Raji (cell line): ENCODE results near the gene TTBK1.

Experiments
- POLR2A ChIP-seq: IDR thresholded peaks from 2 replicates; pipeline ENCODE4 v1.6.1; 2011; ENCODE audit warnings: low read depth, low read length, control low read depth; ENCODE audit not compliant: insufficient read depth

TTBK1 gene

DNA sequence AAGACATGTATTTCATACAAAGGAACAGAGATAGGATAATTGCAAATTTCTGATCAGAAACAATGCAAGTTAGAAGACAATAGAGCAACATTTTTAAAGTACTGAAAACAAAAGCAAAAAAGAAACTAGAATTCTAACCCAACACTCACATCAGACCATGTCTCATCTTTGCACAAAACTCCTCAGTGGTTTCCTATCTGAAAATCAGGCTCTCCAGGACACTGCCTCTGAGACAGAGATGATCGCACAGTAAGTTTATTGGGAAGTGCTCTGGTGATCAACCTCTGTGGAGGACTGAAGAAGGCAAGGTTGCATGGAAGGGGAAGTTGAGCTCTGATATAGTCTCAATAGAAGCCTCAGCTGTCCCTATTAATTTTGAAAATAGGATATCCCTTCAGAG lies 2.3 kb upstream of the TTBK1 start:
- no peak for TF ChIP-seq POLR2A

DNA sequence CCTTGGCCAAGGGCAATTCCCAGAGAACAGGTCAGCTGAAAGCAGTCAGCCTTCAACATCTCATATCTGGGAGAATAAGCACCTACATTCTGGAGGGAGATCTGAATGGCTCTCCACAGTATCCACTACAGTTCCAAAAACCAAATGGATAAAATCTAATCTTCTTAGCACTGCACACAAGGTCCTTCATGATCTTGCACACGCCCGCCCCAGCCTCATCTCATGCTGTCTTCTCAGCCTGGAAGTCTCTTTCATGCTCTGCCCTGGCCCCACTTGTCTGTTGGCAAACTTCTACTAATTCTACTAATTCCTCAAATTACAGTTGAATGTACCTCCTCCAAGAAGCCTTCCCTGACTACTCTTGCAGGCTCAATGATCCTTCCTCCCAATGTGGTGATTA lies 1.8 kb upstream of the TTBK1 start:
- no peak for TF ChIP-seq POLR2A

DNA sequence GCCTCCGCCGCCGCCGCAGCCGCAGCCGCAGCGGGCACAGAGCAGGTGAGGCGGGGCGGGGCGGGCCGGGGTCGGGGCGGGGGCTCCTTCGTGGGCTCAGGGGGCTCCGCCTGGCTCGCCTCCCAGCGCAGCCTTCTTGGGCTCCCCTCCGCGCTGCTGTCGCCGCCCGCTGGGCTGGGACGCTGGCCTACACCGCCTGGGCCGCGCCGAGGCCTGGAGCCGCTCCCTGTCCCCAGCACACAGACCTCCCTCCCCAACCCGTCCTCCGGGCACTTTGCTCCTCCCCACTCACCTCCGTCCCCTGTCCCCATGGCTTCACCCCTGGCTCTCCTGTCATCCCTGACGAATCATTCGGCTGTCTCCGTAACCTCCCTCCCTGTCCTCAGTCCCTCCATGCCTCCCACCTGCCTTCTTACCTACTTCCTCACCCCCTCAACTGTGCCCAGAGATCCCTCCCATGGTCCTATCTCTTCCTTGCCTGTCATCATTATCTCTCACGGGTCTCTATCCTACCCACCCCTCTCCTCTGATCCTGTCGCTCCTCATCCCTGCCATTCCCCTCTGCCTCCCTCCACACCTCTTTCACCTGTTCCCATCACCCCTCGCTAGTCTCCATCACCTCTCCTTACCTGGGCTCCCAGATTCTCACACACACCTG lies 512 bp downstream of the TTBK1 start:
- no peak for TF ChIP-seq POLR2A

DNA sequence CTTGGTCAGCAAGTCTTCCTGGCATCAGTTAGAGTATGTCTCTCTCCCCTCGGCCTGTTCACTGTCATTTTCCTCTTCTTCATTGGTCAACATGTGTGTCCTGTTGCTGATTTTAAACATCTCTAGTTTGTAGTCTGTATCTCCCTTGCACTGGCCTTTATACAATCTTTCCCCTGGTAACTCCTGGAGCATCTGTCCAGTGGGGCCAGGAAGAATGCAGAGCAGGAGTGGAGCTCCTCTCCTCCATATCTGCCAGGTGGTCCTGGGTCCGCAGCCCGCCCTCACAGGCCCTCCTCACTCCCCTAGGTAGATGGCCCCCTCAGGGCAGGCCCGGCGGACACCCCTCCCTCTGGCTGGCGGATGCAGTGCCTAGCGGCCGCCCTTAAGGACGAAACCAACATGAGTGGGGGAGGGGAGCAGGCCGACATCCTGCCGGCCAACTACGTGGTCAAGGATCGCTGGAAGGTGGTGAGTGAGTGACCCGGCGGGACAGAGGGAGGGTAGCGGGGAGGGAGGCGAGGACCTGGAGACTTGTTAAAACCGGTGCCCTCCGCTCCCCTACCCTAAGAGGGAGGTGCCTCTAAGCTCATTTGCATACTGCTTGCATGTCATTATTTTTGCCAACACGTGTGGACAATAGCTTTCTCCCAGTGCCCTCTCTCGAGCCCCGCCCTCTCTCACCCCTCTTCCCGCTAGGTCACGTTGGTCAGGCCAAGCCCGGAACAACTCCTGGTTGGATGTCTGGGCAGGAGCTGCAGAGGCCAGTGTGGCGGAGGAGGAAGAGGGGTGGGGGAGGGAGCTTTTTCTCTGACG lies 3.2 kb downstream of the TTBK1 start:
- TF ChIP-seq POLR2A: no peak

DNA sequence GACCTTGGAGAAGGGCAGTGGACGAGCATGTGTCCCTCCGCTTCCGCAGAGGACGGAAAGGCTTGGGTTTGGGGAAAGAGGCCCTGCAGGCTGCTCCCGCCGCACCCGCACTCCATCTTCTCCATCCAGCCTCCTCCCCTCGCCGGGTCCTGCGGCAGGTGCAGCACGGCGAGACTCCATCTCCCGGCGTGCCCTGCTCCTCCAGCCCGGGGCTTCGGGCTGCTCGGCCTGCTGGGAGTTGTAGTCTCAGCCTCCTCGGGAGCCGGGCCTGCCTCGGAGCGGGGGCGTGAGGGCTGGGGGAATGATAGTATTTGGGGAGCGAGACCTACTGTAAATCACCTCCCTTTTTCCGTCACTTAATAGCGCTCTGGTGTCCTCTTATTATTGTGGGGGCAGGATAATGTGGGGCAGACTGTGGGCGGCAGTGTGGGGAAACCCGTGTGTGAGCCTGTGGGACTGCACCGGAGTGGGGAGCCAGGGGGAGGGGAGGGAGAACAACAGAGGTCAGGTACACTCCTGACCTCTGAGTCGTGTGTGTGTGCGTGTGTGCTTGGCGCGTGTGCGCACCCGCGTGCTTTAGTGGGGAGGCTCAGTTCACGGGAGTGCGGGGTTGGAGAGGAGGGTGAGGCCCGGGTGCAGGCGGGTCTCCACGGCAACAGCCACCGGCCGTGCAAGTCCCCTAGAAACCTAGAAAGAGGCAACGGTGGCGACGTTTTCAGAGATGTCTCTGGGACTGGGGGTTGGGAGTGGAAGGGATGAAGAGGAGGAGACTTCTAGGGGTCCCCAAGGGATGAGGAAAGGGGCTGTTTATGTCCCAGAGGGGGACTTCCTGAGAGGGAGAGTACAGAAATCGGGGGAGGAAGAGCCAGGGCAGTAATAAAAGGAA lies 4.1 kb downstream of the TTBK1 start:
- peak; percentile 78 for TF ChIP-seq POLR2A

DNA sequence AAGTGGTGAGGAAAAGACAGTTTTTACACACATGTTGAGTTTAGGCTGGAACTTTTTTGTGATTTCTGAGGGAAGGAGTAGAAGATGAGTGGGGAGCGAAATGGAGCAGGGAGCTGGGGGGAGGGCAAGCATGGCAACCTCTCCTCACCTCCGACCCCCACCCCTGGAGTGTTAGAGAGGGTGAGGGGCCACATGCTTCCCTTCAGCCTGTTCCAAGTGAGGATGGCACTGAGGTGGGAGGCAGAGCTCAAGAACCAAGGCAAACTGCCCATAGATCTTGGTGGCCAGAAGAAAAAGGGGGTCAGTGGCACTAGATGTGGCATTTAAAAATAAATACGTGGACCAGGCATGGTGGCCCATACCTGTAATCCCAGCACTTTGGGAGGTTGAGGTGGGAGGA lies 4.8 kb downstream of the TTBK1 start:
- TF ChIP-seq POLR2A: no peak

DNA sequence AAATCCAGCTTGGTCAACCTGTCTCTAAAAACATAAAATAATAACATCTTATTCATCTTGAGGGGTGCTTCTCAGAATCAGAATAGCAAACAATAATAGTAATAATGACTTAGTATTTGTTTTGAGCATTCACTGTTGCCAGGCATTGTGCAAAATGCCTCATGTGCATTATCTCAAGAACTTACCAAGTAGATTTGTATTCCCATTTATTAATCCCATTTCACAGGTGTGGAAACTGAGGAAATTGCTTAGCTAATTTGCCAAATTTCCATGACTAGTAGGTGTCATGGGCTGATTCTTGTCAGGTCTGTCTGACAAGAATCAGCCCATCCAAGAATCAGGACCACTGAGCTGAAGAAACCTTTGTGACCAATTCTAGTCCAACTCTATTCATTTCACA lies 5.5 kb downstream of the TTBK1 start:
- TF ChIP-seq POLR2A: no peak

DNA sequence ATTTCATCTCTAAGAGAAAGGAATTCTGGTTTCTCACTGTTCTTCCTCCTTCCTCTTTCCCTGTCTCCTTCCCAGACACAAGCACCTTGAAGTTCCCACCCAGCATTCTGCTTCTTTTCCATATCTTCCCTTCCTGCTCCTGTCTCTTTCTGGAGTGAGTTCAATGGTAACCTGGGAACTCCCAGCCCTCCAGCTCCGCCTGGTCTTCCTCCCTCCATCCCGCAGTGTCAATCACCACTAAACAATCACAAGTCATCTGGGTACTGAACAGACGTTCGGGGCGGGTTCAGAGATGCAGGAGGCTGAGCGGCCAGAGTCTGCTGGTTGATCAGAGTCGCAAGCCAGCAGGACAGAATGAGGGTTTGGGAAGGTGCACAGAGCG lies 7.7 kb downstream of the TTBK1 start:
- no peak for TF ChIP-seq POLR2A

DNA sequence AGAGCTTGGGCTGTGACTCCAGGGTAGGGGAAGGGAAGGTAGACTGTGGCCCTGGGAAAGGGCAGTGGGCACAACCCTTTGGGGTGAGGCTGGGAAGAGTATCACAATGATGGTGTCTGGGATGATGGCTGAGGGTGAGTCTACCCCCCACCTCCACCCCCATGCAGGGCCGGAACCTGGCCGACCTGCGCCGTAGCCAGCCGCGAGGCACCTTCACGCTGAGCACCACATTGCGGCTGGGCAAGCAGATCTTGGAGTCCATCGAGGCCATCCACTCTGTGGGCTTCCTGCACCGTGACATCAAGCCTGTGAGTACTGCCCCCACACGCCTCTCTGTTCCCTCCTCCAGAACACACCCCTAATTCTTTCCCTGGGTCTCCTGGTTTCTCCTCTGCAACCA lies 10.1 kb downstream of the TTBK1 start:
- no peak for TF ChIP-seq POLR2A

DNA sequence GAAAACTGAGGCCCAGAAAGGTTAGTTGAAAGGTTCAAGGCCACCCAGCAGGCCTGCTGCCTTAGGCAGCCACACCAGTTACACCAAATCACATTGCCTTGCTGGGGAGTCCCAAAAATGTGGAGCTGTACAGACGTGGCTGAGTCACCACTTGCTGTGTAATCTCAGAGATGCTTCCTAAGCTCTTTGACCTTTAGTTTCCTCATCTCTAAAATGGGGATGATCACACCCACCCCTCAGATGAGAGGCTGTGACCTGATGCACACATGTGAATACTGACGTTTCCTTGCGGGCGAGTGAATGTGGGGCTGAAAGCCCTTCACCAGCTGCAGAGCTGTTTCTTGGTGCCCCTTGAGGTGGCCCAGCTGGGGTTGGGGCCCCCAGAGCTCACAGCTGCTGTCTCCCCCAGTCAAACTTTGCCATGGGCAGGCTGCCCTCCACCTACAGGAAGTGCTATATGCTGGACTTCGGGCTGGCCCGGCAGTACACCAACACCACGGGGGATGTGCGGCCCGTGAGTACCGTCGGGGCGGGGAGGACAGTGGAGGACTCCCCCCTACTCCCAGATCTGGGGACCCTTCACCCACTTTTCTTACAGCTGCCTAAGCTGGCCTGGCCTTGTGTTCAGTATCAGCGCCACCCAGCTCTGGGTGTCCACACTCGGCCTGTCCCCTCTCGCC lies 11.0 kb downstream of the TTBK1 start:
- TF ChIP-seq POLR2A: no peak

DNA sequence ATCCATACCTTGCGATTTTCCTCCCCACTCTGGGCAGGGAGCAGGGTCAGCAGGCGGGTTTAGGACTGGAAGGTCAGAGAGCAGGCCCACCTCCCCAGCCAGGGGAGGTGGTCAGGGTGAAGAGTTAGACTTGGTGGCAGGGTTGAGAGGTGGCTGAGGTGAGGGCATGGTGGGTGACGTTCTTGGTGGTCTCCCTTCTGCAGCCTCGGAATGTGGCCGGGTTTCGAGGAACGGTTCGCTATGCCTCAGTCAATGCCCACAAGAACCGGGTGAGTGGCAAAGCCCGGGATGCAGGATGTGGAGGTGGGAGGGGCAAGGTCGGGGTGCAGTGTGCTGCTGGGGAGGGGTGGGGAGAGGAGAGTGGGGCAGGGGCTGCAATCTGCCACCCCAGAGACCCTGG lies 11.6 kb downstream of the TTBK1 start:
- TF ChIP-seq POLR2A: no peak

DNA sequence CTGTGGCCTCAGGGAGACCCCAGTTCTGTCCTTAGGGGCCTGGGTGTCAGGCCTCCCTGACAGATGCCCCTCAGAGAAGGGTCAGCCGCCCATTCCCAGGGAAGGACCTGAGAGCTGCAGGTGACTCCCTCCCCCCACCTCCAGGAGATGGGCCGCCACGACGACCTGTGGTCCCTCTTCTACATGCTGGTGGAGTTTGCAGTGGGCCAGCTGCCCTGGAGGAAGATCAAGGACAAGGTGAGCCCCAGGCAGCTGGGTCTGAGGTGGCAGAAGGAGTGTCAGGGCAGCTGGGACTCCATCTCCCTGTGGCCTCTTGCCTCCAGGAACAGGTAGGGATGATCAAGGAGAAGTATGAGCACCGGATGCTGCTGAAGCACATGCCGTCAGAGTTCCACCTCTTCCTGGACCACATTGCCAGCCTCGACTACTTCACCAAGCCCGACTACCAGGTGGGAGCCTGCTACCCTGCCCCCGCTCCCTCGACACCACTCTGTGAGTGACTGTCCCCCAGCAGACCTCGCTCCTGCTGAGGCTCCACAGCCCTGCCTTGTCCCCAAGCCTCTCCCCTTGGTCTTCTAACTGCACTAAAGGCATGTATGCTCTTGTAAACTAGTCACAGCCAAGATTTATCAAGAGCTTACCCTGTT lies 12.2 kb downstream of the TTBK1 start:
- no peak for TF ChIP-seq POLR2A

DNA sequence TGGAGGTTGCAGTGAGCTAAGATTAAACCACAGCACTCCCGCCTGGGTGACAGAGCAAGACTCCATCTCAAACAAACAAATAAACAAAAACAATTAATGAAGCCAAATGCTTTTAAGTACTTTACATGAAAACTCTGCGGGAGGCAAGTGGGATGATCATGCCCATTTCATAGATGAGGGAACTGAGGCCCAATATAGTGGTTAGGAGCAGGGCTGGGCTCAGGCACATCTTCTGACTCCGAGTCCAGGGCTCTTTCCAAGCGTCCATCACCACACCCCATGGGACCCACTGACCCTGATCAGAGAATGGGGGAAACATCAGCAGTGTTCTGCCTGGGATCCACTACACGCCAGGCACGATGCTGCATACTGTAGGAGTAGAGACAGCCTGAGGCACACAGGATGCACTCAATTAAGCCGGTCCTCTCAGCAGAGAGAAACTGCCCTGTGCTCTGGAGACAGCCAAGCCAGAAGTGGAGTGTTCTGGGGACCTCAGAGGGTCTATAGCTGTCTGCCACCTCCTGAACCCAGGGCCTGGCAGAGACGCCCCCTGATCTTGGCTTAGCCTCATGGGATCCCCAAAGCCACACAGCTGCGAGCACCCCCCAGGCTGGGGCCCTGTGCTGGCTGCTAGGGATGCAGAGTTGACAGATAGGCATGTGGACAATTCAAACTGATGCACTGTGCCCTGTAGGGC lies 13.5 kb downstream of the TTBK1 start:
- TF ChIP-seq POLR2A: no peak
